D721Med (cell line): ENCODE results near the gene ZNF3.

ENCODE experiments used
- DNase-seq: peaks from one replicate; pipeline ENCODE4 v3.0.0; 2011; ENCODE audit warnings: low spot score; ENCODE audit not compliant: insufficient read length
- FAIRE-seq: peaks from 2 replicates; lab custom pipeline; 2011; peaks lifted over from hg19 to GRCh38; lab: Jason Lieb, UNC
- TF ChIP-seq, protein P1 (sequence below): IDR thresholded peaks from 2 replicates; pipeline ENCODE4 v1.5.1; 2012; ENCODE audit warnings: mild to moderate bottlenecking, control low read depth; ENCODE audit not compliant: insufficient read depth; ENCODE audit errors: missing control alignments

Gene ZNF3

DNA sequence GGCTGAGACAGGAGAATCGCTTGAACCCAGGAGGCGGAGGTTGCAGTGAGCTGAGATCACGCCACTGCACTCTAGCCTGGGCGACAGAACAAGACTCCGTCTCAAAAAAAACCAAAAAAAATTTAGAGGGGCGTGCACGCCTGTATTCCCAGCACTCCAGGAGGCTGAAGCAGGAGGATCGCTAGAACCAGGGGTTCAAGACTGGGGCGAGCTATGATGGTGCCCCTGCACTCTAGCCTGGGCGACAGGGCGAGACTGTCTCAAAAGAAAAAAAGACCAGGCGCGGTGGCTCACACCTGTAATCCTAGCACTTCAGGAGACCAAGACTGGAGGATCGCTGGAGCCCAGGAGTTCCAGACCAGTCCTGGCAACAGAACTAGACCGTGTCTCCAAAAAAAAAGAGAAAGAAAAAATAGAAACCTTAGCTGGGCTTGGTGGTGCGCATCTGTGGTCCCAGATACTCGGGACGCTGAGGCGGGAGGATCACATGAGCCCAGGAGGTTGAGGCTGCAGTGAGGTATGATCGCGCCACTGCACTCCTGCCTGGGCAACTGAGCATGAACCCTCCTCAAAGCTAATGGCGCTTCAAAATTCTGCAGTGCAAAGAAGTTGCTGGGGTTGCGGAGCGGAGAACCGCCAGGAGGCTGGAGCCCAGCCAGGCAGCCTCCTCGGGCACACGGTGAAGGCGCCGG, 44.9 kb upstream of the ZNF3 start:
- TF ChIP-seq, protein P1, sequence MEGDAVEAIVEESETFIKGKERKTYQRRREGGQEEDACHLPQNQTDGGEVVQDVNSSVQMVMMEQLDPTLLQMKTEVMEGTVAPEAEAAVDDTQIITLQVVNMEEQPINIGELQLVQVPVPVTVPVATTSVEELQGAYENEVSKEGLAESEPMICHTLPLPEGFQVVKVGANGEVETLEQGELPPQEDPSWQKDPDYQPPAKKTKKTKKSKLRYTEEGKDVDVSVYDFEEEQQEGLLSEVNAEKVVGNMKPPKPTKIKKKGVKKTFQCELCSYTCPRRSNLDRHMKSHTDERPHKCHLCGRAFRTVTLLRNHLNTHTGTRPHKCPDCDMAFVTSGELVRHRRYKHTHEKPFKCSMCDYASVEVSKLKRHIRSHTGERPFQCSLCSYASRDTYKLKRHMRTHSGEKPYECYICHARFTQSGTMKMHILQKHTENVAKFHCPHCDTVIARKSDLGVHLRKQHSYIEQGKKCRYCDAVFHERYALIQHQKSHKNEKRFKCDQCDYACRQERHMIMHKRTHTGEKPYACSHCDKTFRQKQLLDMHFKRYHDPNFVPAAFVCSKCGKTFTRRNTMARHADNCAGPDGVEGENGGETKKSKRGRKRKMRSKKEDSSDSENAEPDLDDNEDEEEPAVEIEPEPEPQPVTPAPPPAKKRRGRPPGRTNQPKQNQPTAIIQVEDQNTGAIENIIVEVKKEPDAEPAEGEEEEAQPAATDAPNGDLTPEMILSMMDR = no peak
- FAIRE-seq (no peak), DNase-seq (no peak)

DNA sequence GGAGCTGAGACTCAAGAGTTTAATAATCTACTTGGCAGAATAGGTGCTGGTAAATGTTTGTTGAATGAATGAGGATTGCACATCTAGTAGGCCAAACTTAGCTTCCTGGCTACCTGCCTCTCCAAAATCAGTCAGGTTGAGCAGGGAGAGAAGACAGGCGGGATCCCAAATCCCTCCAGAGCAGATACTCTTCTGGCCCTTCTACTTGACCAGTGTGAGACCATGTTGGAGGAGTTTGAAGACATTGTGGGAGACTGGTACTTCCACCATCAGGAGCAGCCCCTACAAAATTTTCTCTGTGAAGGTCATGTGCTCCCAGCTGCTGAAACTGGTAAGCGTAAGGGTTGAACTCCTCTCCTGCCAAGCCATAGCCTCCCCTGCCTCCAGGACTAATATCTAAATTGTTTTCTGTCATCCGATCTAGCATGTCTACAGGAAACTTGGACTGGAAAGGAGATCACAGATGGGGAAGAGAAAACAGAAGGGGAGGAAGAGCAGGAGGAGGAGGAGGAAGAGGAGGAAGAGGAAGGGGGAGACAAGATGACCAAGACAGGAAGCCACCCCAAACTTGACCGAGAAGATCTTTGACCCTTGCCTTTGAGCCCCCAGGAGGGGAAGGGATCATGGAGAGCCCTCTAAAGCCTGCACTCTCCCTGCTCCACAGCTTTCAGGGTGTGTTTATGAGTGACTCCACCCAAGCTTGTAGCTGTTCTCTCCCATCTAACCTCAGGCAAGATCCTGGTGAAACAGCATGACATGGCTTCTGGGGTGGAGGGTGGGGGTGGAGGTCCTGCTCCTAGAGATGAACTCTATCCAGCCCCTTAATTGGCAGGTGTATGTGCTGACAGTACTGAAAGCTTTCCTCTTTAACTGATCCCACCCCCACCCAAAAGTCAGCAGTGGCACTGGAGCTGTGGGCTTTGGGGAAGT, 43.0 kb upstream of the ZNF3 start:
- TF ChIP-seq, protein P1 = no peak
- FAIRE-seq (no peak), DNase-seq (no peak)

- FAIRE-seq (no peak), DNase-seq (no peak)
- TF ChIP-seq, protein P1 = no peak
Measured at GRCh38 chr7:100122568-100122967, 41.0 kb upstream of the ZNF3 start.

- DNase-seq (no peak), FAIRE-seq (no peak)
- TF ChIP-seq, protein P1 = no peak
Measured at GRCh38 chr7:100122067-100122466, 40.5 kb upstream of the ZNF3 start.

DNA sequence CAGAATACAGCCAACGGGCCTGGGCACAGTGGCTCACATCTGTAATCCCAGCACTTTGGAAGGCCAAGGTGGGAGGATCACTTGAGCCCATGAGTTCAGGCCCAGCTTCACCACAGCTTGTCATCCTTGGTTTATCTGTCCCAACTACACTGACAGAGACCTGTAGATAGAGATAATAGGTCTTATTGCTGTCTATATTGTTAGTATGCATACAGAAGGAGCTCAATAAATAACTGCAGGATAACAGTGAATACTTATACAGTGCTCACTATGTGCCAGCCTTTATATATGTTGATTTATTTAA, 39.2 kb upstream of the ZNF3 start:
- TF ChIP-seq, protein P1 = no peak
- DNase-seq (no peak), FAIRE-seq (no peak)

GRCh38 chr7:100119970-100120732, 38.6 kb upstream of the ZNF3 start:
- FAIRE-seq (no peak), DNase-seq (no peak)
- TF ChIP-seq, protein P1 = no peak
